Measurements from ENCODE around the gene WSB1.
A peak's percentile ranks its signal among the peaks of the same experiment; 100 is the strongest.

The WSB1 gene

GRCh38 chr17:27315796-27316465 is 22.0 kb downstream of the WSB1 start:
- TF ChIP-seq, protein P1, sequence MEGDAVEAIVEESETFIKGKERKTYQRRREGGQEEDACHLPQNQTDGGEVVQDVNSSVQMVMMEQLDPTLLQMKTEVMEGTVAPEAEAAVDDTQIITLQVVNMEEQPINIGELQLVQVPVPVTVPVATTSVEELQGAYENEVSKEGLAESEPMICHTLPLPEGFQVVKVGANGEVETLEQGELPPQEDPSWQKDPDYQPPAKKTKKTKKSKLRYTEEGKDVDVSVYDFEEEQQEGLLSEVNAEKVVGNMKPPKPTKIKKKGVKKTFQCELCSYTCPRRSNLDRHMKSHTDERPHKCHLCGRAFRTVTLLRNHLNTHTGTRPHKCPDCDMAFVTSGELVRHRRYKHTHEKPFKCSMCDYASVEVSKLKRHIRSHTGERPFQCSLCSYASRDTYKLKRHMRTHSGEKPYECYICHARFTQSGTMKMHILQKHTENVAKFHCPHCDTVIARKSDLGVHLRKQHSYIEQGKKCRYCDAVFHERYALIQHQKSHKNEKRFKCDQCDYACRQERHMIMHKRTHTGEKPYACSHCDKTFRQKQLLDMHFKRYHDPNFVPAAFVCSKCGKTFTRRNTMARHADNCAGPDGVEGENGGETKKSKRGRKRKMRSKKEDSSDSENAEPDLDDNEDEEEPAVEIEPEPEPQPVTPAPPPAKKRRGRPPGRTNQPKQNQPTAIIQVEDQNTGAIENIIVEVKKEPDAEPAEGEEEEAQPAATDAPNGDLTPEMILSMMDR (IDR thresholded peaks at IDR 0.05; ENCODE audit: low read length, missing control alignments), result no peak
- H3K4me3 ChIP-seq (replicated peaks; ENCODE audit: low read depth, low read length), result no peak overlapping the region
- DNase-seq (ENCODE audit: low read depth), result no peak

DNA sequence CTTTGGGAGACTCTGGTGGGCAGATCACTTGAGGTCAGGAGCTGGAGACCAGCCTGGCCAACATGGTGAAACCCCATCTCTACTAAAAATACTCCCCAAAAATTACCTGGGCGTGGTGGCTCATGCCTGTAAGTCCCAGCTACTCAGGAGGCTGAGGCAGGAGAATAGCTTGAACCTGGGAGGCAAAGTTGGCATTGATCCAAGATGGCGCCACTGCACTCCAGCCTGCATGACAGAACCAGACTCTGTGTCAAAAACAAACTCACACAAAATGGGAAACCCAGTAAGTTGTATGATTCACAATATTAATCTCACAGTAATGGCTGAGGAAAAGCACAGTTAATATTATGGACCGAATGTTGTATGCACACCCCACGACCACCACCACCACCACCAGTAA is 24.3 kb downstream of the WSB1 start:
- H3K4me3 ChIP-seq (replicated peaks; ENCODE audit: low read depth, low read length), result no peak overlapping the region
- DNase-seq (ENCODE audit: low read depth), result no peak
- TF ChIP-seq, protein P1 (IDR thresholded peaks at IDR 0.05; ENCODE audit: low read length, missing control alignments), result no peak

DNA sequence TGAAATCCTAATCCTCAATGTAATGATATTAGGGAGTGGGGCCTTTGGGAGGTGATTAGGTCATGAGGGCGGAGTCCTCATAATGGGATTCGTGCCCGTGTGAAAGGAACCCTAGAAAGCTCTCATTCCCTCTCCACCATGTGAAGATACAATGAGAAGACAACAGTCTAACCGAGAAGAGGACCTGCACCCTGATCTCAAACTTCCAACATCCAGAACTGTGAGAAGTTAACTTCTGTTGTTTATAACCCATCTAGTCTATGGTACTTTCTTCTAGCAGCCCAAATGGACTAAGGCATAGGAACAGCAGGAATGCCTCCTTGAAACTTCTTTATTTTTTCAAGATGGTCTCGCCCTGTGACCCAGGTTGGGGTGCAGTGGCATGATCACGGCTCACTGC is 24.7 kb downstream of the WSB1 start:
- no peak for DNase-seq (ENCODE audit: low read depth)
- TF ChIP-seq, protein P1 (IDR thresholded peaks at IDR 0.05; ENCODE audit: low read length, missing control alignments), result no peak
- no peak overlapping the region for H3K4me3 ChIP-seq (replicated peaks; ENCODE audit: low read depth, low read length)

GRCh38 chr17:27319541-27320221 is 25.8 kb downstream of the WSB1 start:
- H3K4me3 ChIP-seq (replicated peaks; ENCODE audit: low read depth, low read length), result no peak overlapping the region
- peak; percentile 80 for DNase-seq (ENCODE audit: low read depth)
- TF ChIP-seq, protein P1 (IDR thresholded peaks at IDR 0.05; ENCODE audit: low read length, missing control alignments), result no peak

DNA sequence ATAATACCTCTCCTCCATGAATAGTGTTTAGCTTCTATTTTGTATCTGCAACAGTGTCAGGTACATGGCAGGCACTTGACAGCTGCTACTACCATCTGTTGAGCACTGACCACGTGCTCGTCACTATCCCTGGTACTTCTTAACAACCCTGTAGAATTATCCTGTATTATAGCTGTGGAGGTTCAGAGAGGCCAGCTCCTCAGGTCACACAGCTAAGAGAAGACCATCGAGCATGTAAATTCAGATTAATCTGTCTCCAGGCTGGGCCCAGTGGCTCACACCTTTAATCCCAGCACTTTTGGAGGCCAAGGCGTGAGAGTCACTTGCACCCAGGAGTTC is 26.3 kb downstream of the WSB1 start:
- no peak for DNase-seq (ENCODE audit: low read depth)
- TF ChIP-seq, protein P1 (IDR thresholded peaks at IDR 0.05; ENCODE audit: low read length, missing control alignments), result no peak
- no peak overlapping the region for H3K4me3 ChIP-seq (replicated peaks; ENCODE audit: low read depth, low read length)

DNA sequence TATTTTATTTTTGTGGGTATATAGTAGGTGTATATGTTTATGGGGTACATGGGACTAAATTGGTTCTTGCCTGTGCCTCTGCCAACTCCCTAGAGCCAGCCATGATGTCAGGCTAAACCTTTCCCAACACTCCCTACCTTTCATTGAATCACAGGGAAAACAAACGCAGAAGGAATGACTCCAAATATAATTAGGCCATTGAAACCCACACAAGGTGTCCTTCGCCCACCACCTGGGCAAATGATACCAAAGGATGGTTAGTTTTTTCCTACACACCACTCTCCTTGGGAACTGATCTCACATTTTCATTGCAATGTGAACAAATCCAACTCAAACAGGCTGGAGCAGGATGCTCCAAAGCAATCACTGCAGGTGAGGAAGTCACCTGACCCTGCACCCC is 27.5 kb downstream of the WSB1 start:
- H3K4me3 ChIP-seq (replicated peaks; ENCODE audit: low read depth, low read length), result no peak overlapping the region
- no peak for DNase-seq (ENCODE audit: low read depth)
- TF ChIP-seq, protein P1 (IDR thresholded peaks at IDR 0.05; ENCODE audit: low read length, missing control alignments), result no peak

GRCh38 chr17:27322026-27322425 is 28.1 kb downstream of the WSB1 start:
- TF ChIP-seq, protein P1 (IDR thresholded peaks at IDR 0.05; ENCODE audit: low read length, missing control alignments), result no peak
- no peak for DNase-seq (ENCODE audit: low read depth)
- H3K4me3 ChIP-seq (replicated peaks; ENCODE audit: low read depth, low read length), result no peak overlapping the region

All from fibroblast of pulmonary artery (primary cell).